Dendritic cell treated with granulocyte-macrophage colony-stimulating factor and Interleukin-4, amounts not matched to agents 40 ng/mL and 50 ng/mL, for 4 days (primary cell): ENCODE data around the gene POLR1B.
"Not testable (repeated sequence)": the region's sequence is repeated elsewhere in the genome, so short reads cannot be mapped to it uniquely, and the experiment has no call there.

Source experiments
- H3K27ac Mint-ChIP-seq: one replicate; pipeline ENCODE4 v1.8.0; 2022; ENCODE audit warnings: mild to moderate bottlenecking, mixed read lengths
- H3K27me3 Mint-ChIP-seq: one replicate; pipeline ENCODE4 v1.8.0; 2022; ENCODE audit warnings: mild to moderate bottlenecking, mixed read lengths
- H3K36me3 Mint-ChIP-seq: one replicate; pipeline ENCODE4 v1.8.0; 2022; ENCODE audit warnings: low read depth, mixed read lengths
- H3K4me1 Mint-ChIP-seq: one replicate; pipeline ENCODE4 v1.8.0; 2022; ENCODE audit warnings: low read depth, mixed read lengths
- H3K4me3 Mint-ChIP-seq: one replicate; pipeline ENCODE4 v1.8.0; 2022; ENCODE audit warnings: mild to moderate bottlenecking, moderate library complexity, mixed read lengths
- H3K9me3 Mint-ChIP-seq: one replicate; pipeline ENCODE4 v1.8.0; 2022; ENCODE audit warnings: mixed read lengths
- intact Hi-C: fragments of 100-400 bp; cut with micrococcal nuclease; formaldehyde crosslinking; loops from one replicate; pipeline ENCODE4 v1.15.0; 2022

POLR1B gene, protein sequence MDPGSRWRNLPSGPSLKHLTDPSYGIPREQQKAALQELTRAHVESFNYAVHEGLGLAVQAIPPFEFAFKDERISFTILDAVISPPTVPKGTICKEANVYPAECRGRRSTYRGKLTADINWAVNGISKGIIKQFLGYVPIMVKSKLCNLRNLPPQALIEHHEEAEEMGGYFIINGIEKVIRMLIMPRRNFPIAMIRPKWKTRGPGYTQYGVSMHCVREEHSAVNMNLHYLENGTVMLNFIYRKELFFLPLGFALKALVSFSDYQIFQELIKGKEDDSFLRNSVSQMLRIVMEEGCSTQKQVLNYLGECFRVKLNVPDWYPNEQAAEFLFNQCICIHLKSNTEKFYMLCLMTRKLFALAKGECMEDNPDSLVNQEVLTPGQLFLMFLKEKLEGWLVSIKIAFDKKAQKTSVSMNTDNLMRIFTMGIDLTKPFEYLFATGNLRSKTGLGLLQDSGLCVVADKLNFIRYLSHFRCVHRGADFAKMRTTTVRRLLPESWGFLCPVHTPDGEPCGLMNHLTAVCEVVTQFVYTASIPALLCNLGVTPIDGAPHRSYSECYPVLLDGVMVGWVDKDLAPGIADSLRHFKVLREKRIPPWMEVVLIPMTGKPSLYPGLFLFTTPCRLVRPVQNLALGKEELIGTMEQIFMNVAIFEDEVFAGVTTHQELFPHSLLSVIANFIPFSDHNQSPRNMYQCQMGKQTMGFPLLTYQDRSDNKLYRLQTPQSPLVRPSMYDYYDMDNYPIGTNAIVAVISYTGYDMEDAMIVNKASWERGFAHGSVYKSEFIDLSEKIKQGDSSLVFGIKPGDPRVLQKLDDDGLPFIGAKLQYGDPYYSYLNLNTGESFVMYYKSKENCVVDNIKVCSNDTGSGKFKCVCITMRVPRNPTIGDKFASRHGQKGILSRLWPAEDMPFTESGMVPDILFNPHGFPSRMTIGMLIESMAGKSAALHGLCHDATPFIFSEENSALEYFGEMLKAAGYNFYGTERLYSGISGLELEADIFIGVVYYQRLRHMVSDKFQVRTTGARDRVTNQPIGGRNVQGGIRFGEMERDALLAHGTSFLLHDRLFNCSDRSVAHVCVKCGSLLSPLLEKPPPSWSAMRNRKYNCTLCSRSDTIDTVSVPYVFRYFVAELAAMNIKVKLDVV

DNA sequence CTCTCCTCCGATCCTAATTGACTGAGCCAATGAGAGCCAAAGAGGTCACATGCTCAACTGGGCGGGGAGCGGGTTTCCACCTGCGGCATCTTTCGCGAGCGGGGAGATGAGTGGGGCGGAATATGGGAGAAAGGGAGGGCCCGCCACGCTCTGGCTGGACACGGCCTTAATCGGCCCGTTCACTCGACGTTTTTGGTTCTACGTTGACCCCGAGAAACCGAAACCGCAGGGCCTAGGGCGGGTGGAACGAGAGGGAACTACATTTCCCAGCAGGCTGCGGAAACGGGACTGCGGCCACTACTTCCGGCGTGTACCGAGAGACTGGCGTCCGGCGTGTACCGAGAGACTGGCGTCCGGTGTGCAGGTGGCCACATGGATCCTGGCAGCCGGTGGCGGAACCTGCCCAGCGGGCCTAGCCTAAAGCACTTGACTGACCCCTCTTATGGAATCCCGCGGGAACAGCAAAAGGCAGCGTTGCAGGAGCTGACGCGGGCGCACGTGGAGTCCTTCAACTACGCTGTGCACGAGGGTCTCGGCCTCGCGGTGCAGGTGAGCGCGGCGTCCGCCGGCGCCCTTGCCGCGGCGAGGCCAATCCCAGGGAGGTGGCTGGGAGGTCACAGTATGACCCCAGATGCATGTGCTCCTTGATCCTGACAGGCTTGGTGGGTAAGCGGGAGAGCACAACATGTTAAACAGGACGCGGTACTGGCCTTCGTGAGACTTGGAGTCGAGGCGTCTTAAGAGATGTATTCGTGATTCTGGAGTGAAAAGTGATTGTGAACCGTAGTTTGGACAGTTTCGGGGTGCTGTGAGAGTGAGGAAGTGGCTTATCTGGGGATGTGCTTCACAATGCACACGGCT lies at the start of gene POLR1B:
Gene POLR1B (plus strand): TSS at position 343 of the 861 bp plus-strand sequence. CDS start 30 bp downstream, at position 373.
- Mint-ChIP-seq H3K27ac (no peak within 1 kb of the TSS), H3K4me1 (peaks cover 11% of the 10 kb centered on the region), H3K36me3 (peaks cover 24% of the 10 kb centered on the region), H3K27me3 (no peaks in the 10 kb centered on the region), H3K4me3 (no peak within 1 kb of the TSS), H3K9me3 (no peaks in the 10 kb centered on the region)
- intact Hi-C loops: loop anchor here (1.0 to 2.0 kb wide), 2 partner anchors 42 to 60 kb away; partner anchors contain the start of genes CHCHD5 and TTL

DNA sequence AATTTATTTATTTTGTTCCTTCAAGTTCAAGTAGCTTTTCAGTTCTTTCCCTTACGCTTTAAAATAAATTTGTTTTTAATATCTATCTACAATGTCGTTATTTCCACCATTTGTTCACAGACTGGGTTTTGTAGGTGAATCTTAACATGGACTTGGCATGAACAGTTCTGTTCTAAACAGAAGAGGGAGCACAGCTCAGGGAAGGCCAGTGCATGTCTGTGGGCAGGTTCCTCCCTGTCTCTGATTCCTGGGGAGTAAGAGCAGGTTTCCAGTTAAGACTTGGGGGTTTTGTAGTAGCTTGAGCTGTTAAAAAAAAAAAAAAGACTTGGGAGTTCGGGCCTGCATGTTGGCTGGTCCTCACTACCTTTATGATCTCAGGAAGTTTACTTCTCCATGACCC lies 49.2 kb upstream of the POLR1B start:
- Mint-ChIP-seq H3K27ac (no peak overlapping the region), H3K9me3 (no peaks in the 10 kb centered on the region), H3K4me1 (peaks cover 9% of the 10 kb centered on the region), H3K4me3 (no peak overlapping the region), H3K36me3 (peaks cover 19% of the 10 kb centered on the region), H3K27me3 (no peaks in the 10 kb centered on the region)
- intact Hi-C loops: no loop called here

DNA sequence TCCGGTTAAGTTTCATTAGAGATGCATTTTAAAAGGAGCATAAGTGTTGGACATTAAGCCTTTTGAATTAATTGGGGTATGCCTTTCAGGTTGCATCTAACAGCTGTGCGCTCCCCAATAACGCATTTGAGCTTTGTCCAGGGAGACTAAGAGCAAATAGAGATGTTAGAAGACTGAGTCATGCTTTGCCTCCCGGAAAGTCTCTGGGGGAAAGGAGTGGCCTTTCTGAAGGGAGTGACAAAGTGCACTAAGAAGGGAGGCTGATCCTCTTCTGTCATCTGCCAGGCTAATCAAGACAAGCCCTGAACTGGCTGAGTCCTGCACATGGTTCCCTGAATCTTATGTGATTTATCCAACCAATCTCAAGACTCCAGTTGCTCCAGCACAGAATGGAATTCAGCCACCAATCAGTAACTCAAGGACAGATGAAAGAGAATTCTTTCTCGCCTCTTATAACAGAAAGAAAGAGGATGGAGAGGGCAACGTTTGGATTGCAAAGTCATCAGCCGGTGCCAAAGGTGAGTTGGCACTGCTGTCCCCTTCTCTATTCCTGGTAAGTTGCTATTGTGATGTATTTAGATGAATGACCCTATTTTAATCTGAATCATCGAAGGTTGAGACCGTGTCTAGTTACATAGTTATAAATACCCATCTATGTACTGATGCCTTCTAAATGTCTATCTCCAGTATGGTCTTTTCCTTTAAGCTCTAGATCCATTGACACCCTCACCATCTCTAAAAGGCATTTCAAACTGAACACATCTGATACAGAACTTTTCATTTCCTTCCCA lies 48.2 kb upstream of the POLR1B start:
- no peak overlapping the region for H3K27ac Mint-ChIP-seq
- no peaks in the 10 kb centered on the region for H3K27me3 Mint-ChIP-seq
- no peak overlapping the region for H3K4me3 Mint-ChIP-seq
- H3K9me3 Mint-ChIP-seq: no peaks in the 10 kb centered on the region
- intact Hi-C loops: no loop called here
- H3K4me1 Mint-ChIP-seq: peaks cover 5% of the 10 kb centered on the region
- peaks cover 17% of the 10 kb centered on the region for H3K36me3 Mint-ChIP-seq

DNA sequence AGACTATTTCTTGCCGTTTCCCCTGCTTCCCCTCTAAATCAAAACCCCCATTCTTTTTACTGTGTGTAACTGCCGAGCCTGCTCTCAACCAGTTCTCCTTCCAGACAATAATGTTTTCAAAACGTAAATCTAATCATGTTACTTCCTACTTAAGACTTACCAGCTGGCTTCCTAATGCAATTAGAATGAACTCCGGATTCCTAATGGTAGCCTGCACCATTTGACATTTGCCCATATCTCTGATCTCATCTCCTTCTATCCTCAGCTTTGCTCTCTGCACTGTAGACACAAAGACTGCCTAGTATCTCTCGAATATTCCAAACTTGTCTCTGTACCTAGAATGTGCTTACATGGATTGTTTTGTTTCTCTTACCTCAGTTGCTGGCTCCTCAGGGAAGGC lies 47.4 kb upstream of the POLR1B start:
- Mint-ChIP-seq H3K36me3 (peaks cover 25% of the 10 kb centered on the region), H3K27ac (no peak overlapping the region), H3K4me3 (no peak overlapping the region), H3K27me3 (no peaks in the 10 kb centered on the region), H3K9me3 (no peaks in the 10 kb centered on the region), H3K4me1 (peaks cover 5% of the 10 kb centered on the region)
- intact Hi-C loops: no loop called here

DNA sequence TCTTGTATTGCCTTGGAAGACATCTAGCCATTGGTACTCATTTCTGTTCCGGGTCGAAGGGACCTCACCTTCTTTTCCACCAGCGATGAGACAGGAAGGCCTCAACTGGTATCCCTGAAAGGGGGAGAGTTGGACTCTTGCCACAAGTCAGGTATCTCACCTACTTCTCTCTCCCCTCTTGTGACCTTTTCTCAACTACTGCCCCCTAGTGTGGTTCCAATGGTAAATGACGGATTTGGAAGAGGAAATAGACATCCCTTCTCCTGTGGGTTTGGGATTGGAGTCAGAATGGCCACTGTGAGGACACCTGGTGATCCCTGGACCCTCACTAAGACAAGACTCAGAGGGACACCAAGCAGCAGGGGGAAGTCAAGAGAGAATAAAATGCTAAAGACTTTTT lies 46.4 kb upstream of the POLR1B start:
- H3K9me3 Mint-ChIP-seq, intact Hi-C loops, H3K4me3 Mint-ChIP-seq, H3K27me3 Mint-ChIP-seq, H3K27ac Mint-ChIP-seq, H3K4me1 Mint-ChIP-seq: not testable (repeated sequence)
- H3K36me3 Mint-ChIP-seq: peaks cover 28% of the 10 kb centered on the region

DNA sequence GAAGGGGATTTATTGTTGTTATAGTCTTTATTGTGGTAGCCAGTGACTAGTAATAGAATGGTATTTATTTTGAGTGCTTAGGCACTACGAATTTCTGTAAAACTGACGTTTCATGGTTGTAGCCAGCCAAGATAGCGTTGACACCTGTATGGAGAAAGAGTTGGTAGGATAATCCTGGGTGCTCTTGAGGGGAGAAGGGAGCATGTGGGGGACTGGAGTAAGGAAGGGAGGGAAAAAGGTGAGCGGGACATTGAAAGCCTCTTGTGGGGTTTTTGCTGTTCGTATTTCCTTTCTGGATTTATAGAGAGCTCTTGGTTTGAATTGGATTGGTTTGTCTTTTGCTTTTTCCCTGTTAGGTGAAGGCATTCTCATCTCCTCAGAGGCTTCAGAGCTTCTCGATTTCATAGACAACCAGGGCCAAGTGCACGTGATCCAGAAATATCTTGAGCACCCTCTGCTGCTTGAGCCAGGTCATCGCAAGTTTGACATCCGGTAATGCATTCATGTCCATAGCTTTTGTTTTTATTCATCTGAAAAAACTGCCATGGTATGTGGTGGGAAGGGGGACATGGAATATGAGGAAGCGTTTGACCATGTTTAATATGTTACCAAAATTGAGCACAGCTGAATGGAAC lies 41.3 kb upstream of the POLR1B start:
- intact Hi-C loops, H3K4me1 Mint-ChIP-seq: not testable (repeated sequence)
- H3K36me3 Mint-ChIP-seq: peaks cover 33% of the 10 kb centered on the region

DNA sequence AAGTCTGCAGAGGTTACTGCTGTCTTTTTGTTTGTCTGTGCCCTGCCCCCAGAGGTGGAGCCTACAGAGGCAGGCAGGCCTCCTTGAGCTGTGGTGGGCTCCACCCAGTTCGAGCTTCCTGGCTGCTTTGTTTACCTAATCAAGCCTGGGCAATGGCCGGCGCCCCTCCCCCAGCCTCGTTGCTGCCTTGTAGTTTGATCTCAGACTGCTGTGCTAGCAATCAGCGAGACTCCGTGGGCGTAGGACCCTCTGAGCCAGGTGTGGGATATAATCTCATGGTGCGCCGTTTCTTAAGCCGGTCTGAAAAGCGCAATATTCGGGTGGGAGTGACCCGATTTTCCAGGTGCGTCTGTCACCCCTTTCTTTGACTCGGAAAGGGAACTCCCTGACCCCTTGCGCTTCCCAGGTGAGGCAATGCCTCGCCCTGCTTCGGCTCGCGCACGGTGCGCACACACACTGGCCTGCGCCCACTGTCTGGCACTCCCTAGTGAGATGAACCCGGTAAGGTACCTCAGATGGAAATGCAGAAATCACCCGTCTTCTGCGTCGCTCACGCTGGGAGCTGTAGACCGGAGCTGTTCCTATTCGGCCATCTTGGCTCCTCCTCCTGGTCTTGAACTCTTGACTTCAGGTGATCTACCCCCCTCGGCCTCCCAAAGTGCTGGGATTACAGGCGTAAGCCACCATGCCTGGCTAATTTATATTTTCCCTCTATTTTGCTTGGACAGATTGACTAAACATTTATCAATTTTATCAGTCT lies 32.8 kb upstream of the POLR1B start:
- H3K27ac Mint-ChIP-seq, H3K4me3 Mint-ChIP-seq, H3K9me3 Mint-ChIP-seq, intact Hi-C loops, H3K27me3 Mint-ChIP-seq, H3K4me1 Mint-ChIP-seq: not testable (repeated sequence)
- H3K36me3 Mint-ChIP-seq: peaks cover 52% of the 10 kb centered on the region

More for the DNA sequence above, 41.3 kb upstream of the POLR1B start:
- H3K27ac Mint-ChIP-seq, H3K27me3 Mint-ChIP-seq, H3K9me3 Mint-ChIP-seq, H3K4me3 Mint-ChIP-seq: not testable (repeated sequence)

DNA sequence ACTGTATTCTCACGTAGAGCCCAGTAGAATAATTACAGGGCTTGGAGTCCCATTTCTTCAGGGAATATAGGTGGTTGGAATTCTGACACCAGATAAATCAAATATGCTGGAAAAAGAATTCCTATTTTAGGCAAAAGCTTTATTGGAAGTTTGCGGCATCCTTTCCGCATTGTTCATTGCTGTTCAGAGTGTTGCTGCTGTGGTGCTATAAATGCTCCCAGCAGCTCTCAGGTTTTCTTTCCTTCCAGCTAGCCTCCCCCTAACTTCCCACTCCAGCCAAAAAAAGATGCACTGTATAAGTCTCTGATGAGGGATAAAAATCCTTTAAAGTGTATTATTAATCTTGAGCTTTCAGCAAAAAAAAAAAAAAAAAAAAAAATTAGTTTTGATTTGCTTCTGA lies 25.5 kb upstream of the POLR1B start:
- intact Hi-C loops: no loop called here
- Mint-ChIP-seq H3K36me3 (peaks cover 97% of the 10 kb centered on the region), H3K4me1 (no peaks in the 10 kb centered on the region)

DNA sequence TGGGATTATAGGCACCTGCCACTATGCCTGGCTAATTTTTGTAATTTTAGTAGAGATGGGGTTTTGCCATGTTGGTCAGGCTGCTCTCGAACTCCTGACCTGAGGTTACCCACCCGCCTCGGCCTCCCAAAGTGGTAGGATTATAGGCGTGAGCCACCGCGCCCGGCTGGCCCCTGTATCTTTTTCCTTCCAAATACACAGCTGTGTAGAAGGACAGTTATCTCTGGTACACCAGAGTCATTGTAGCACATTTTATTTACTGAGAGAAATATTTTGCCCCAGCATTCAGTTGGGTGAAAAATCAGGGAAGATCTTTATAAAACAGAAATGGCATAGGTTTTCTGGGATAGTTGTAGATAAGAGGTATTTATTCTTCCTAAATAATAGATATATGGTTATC lies 23.5 kb upstream of the POLR1B start:
- Mint-ChIP-seq H3K4me3 (no peak overlapping the region), H3K9me3 (no peaks in the 10 kb centered on the region), H3K27ac (no peak overlapping the region), H3K4me1 (no peaks in the 10 kb centered on the region), H3K27me3 (no peaks in the 10 kb centered on the region), H3K36me3 (peaks cover 97% of the 10 kb centered on the region)
- intact Hi-C loops: no loop called here

More for the DNA sequence above, 25.5 kb upstream of the POLR1B start:
- Mint-ChIP-seq H3K27ac (no peak overlapping the region), H3K4me3 (no peak overlapping the region), H3K27me3 (no peaks in the 10 kb centered on the region), H3K9me3 (no peaks in the 10 kb centered on the region)

DNA sequence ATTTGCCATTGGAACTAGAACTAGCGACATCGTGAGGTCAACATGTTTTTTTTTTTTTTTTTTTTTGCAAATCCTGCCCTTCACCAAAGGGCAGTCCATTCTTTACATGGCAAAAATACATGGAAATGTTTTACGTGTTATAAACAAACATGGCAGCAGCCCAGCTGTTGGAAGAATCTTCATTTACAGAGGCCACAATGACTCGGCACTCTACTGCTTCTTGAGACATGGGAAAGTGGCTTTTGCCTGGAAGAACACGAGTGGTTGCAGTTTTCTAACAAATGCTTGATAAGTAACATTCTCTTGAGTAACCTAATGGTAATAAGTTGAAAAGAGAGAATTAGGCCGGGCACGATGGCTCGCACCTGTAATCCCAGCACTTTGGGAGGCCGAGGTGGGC lies 22.8 kb upstream of the POLR1B start:
- no peak overlapping the region for H3K27ac Mint-ChIP-seq
- H3K27me3 Mint-ChIP-seq: no peaks in the 10 kb centered on the region
- H3K4me1 Mint-ChIP-seq: no peaks in the 10 kb centered on the region
- no peaks in the 10 kb centered on the region for H3K9me3 Mint-ChIP-seq
- no peak overlapping the region for H3K4me3 Mint-ChIP-seq
- H3K36me3 Mint-ChIP-seq: peaks cover 95% of the 10 kb centered on the region
- intact Hi-C loops: no loop called here

DNA sequence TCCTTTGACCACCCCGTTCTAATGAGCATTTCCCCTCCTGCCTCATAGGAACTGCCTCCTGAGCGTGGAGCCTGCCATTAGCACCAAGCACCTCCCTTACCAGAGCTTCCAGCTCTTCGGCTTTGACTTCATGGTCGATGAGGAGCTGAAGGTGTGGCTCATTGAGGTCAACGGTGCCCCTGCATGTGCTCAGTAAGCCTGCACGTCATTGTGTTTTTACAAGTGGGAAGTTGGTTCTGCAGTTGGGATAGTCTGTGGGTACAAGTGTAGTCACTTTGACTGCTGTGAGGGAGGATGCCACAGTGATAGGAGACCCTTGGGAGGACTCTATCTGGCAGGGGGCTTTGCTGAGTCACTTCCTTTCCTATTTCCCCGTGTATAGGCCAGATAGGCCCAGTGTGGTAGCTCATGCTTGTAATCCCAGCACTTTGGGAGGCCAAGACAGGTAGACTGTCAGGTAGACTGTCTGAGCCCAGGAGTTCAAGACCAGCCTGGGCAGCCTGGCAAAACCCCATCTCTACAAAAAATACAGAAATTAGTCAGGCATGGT lies 22.0 kb upstream of the POLR1B start:
- Mint-ChIP-seq H3K27ac (no peak overlapping the region), H3K27me3 (no peaks in the 10 kb centered on the region)

More for the DNA sequence above, 22.0 kb upstream of the POLR1B start:
- Mint-ChIP-seq H3K9me3 (no peaks in the 10 kb centered on the region), H3K36me3 (peaks cover 95% of the 10 kb centered on the region), H3K4me1 (no peaks in the 10 kb centered on the region), H3K4me3 (no peak overlapping the region)
- intact Hi-C loops: no loop called here
